H9 (cell line): ENCODE data around the gene GNB3. TPM values are rescaled to one million over a fixed set of nuclear protein-coding genes. Genes with fewer than 3 reads are reported as not detected.

Source experiments
- DNase-seq: peaks from one replicate; pipeline ENCODE4 v3.0.0-alpha.2; 2017
- H2AFZ ChIP-seq: one replicate; pipeline ENCODE4 v1.6.1; 2013; ENCODE audit warnings: mild to moderate bottlenecking, low read length, control low read depth, moderate library complexity
- H2AK5ac ChIP-seq: 2 replicates; pipeline ENCODE4 v1.6.1; 2013; ENCODE audit warnings: low read length, control low read depth, mixed read lengths; ENCODE audit not compliant: insufficient read length
- H2BK120ac ChIP-seq: one replicate; pipeline ENCODE4 v1.6.1; 2013; ENCODE audit warnings: low read depth, mild to moderate bottlenecking, low read length, control low read depth, inconsistent platforms; ENCODE audit not compliant: poor library complexity, severe bottlenecking
- H2BK12ac ChIP-seq: 2 replicates; pipeline ENCODE4 v1.6.1; 2013; ENCODE audit warnings: low read length, control low read depth, mixed read lengths, low read depth; ENCODE audit not compliant: insufficient read length
- H2BK15ac ChIP-seq: 2 replicates; pipeline ENCODE4 v1.6.1; 2013; ENCODE audit warnings: low read depth, low read length, control low read depth
- H2BK20ac ChIP-seq: one replicate; pipeline ENCODE4 v1.6.1; 2013; ENCODE audit warnings: low read depth, mild to moderate bottlenecking, low read length, control low read depth, inconsistent platforms; ENCODE audit not compliant: poor library complexity, severe bottlenecking
- H2BK5ac ChIP-seq: 2 replicates; pipeline ENCODE4 v1.6.1; 2013; ENCODE audit warnings: low read length, control low read depth, mixed read lengths; ENCODE audit not compliant: insufficient read length
- H3K14ac ChIP-seq: 2 replicates; pipeline ENCODE4 v1.6.1; 2013; ENCODE audit warnings: low read length, control low read depth; ENCODE audit not compliant: insufficient read depth
- H3K18ac ChIP-seq: 2 replicates; pipeline ENCODE4 v1.6.1; 2013; ENCODE audit warnings: low read depth, mild to moderate bottlenecking, mixed read lengths, low read length, control low read depth; ENCODE audit not compliant: insufficient read length
- H3K23ac ChIP-seq: 2 replicates; pipeline ENCODE4 v1.6.1; 2013; ENCODE audit warnings: low read length, control low read depth, mixed read lengths, low read depth; ENCODE audit not compliant: insufficient read length
- H3K23me2 ChIP-seq: 2 replicates; pipeline ENCODE4 v1.6.1; 2013; ENCODE audit warnings: low read depth, mild to moderate bottlenecking, mixed read lengths, low read length, control low read depth; ENCODE audit not compliant: insufficient read length, poor library complexity, severe bottlenecking
- H3K27ac ChIP-seq: 2 replicates; pipeline ENCODE4 v1.5.1; 2013; ENCODE audit warnings: low read length, control low read depth, mixed read lengths, low read depth; ENCODE audit not compliant: insufficient read length
- H3K27me3 ChIP-seq: 2 replicates; pipeline ENCODE4 v1.6.1; 2013; ENCODE audit warnings: low read length, control low read depth, inconsistent platforms; ENCODE audit not compliant: insufficient read depth
- H3K4ac ChIP-seq: 2 replicates; pipeline ENCODE4 v1.6.1; 2013; ENCODE audit warnings: low read depth, mild to moderate bottlenecking, control low read depth, inconsistent platforms, low read length, moderate library complexity
- H3K4me1 ChIP-seq: 2 replicates; pipeline ENCODE4 v1.6.1; 2013; ENCODE audit warnings: low read length, control low read depth, inconsistent platforms; ENCODE audit not compliant: insufficient read depth
- H3K4me2 ChIP-seq: 2 replicates; pipeline ENCODE4 v1.6.1; 2013; ENCODE audit warnings: low read length, control low read depth, mixed read lengths; ENCODE audit not compliant: insufficient read length, insufficient read depth
- H3K56ac ChIP-seq: 2 replicates; pipeline ENCODE4 v1.6.1; 2013; ENCODE audit warnings: low read depth, mild to moderate bottlenecking, mixed read lengths, low read length, control low read depth; ENCODE audit not compliant: insufficient read length
- H3K79me1 ChIP-seq: 2 replicates; pipeline ENCODE4 v1.6.1; 2013; ENCODE audit warnings: low read depth, mild to moderate bottlenecking, moderate library complexity, low read length, control low read depth, inconsistent platforms; ENCODE audit not compliant: insufficient read depth, poor library complexity, severe bottlenecking
- H3K79me2 ChIP-seq: 2 replicates; pipeline ENCODE4 v1.6.1; 2013; ENCODE audit warnings: low read length, control low read depth, inconsistent platforms; ENCODE audit not compliant: insufficient read depth
- H3K9ac ChIP-seq: 2 replicates; pipeline ENCODE4 v1.6.1; 2013; ENCODE audit warnings: low read length, control low read depth, mixed read lengths; ENCODE audit not compliant: insufficient read length; ENCODE audit errors: extremely low read depth
- H3K9me3 ChIP-seq: one replicate; pipeline ENCODE4 v1.6.1; 2013; ENCODE audit warnings: low read depth, low read length, inconsistent platforms; ENCODE audit not compliant: control insufficient read depth
- H3T11ph ChIP-seq: one replicate; pipeline ENCODE4 v1.6.1; 2013; ENCODE audit warnings: mild to moderate bottlenecking, low read length, control low read depth, inconsistent platforms
- H4K20me1 ChIP-seq: one replicate; pipeline ENCODE4 v1.6.1; 2013; ENCODE audit not compliant: control insufficient read depth, insufficient read length, insufficient read depth
- H4K5ac ChIP-seq: 2 replicates; pipeline ENCODE4 v1.6.1; 2013; ENCODE audit warnings: low read depth, mild to moderate bottlenecking, mixed read lengths, low read length, control low read depth; ENCODE audit not compliant: insufficient read length
- H4K8ac ChIP-seq: replicated peaks from 2 replicates; pipeline ENCODE4 v1.6.1; 2013; ENCODE audit warnings: low read length, control low read depth, mixed read lengths, low read depth; ENCODE audit not compliant: insufficient read length
- H4K91ac ChIP-seq: 2 replicates; pipeline ENCODE4 v1.6.1; 2013; ENCODE audit warnings: low read depth, mild to moderate bottlenecking, moderate library complexity, mixed read lengths, low read length, control low read depth; ENCODE audit not compliant: insufficient read length
- H3K27ac Mint-ChIP-seq, 3 experiments: 2 replicates in 2 of 3; 3 replicates in 1 of 3; pipeline ENCODE4 v1.8.0; 2020 to 2021; ENCODE audit warnings: mixed read lengths in 3 of 3, mild to moderate bottlenecking in 1 of 3, moderate library complexity in 1 of 3
- H3K27me3 Mint-ChIP-seq: 2 replicates; pipeline ENCODE4 v1.8.0; 2021; ENCODE audit warnings: low read depth, mild to moderate bottlenecking, moderate library complexity, mixed read lengths
- H3K36me3 Mint-ChIP-seq, 3 experiments: 2 replicates in 2 of 3; 3 replicates in 1 of 3; pipeline ENCODE4 v1.8.0; 2020 to 2021; ENCODE audit warnings: low read depth in 3 of 3, mixed read lengths in 3 of 3; ENCODE audit not compliant: insufficient read depth in 1 of 3
- H3K4me1 Mint-ChIP-seq, 2 experiments: 2 replicates each; pipeline ENCODE4 v1.8.0; 2020; ENCODE audit warnings: mixed read lengths in 2 of 2
- H3K4me3 Mint-ChIP-seq, 2 experiments: 2 replicates in 1 of 2; 3 replicates in 1 of 2; pipeline ENCODE4 v1.8.0; 2020 to 2021; ENCODE audit warnings: mild to moderate bottlenecking in 2 of 2, mixed read lengths in 2 of 2, moderate library complexity in 1 of 2
- H3K9me3 Mint-ChIP-seq, 2 experiments: 2 replicates in 1 of 2; 3 replicates in 1 of 2; pipeline ENCODE4 v1.8.0; 2020; ENCODE audit warnings: mild to moderate bottlenecking in 2 of 2, mixed read lengths in 2 of 2, moderate library complexity in 1 of 2
- WGBS: extraction: QIAGEN DNeasy Blood & Tissue Kit; methylation state at CpG from one replicate; pipeline ENCODE4 v1.1.7; 2013; ENCODE audit warnings: missing lambda C conversion rate, low lambda C conversion rate, mixed read lengths; ENCODE audit not compliant: insufficient read length; ENCODE audit errors: extremely low coverage; 5-methylcytosine and 5-hydroxymethylcytosine counted together
- total RNA-seq: library from RNA; stranded (reverse); gene quantifications from 2 replicates; pipeline ENCODE4 v1.2.1, GENCODE V29; 2021
- TF ChIP-seq, protein P1 (sequence below): fragments of 200-600 bp; sonication (generic); conservative IDR thresholded peaks from 3 replicates; pipeline ENCODE4 v1.8.0; 2021; ENCODE audit warnings: antibody characterized with exemption, mild to moderate bottlenecking

The GNB3 gene
- total RNA-seq, 1 experiment from 2014 or later: 17.3 TPM

DNA sequence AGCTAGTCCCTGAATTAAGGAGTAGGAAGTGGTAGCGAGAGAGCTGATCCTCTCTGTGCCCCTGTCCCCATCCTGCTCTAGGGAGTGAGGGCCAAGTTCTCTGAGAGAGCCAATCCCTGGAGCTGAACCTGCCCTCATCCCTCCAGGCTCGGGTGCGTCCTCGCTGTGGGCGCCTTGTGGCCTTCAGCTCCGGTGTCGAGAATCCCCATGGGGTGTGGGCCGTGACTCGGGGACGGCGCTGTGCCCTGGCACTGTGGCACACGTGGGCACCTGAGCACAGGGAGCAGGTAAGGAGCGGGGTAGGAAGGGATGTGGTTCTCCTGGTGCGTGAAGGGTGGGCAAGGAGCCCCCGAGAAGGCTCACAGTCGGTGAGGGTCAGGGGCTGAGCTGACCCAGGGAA lies 1.9 kb upstream of the GNB3 start:
- no peaks in the 10 kb centered on the region; a peak in 1 of 5 replicates for H3K9me3 Mint-ChIP-seq
- TF ChIP-seq, protein P1, sequence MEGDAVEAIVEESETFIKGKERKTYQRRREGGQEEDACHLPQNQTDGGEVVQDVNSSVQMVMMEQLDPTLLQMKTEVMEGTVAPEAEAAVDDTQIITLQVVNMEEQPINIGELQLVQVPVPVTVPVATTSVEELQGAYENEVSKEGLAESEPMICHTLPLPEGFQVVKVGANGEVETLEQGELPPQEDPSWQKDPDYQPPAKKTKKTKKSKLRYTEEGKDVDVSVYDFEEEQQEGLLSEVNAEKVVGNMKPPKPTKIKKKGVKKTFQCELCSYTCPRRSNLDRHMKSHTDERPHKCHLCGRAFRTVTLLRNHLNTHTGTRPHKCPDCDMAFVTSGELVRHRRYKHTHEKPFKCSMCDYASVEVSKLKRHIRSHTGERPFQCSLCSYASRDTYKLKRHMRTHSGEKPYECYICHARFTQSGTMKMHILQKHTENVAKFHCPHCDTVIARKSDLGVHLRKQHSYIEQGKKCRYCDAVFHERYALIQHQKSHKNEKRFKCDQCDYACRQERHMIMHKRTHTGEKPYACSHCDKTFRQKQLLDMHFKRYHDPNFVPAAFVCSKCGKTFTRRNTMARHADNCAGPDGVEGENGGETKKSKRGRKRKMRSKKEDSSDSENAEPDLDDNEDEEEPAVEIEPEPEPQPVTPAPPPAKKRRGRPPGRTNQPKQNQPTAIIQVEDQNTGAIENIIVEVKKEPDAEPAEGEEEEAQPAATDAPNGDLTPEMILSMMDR: no peak

More for the DNA sequence above, 1.9 kb upstream of the GNB3 start:
- Histone ChIP-seq H3K4me2 (no peak overlapping the region), H4K20me1 (no peaks in the 10 kb centered on the region), H3K4ac (no peak overlapping the region), H3K79me2 (no peaks in the 10 kb centered on the region), H2BK120ac (no peak overlapping the region), H3K27ac (no peak overlapping the region), H2BK5ac (no peak overlapping the region), H3K56ac (no peak overlapping the region), H2AK5ac (no peak overlapping the region), H4K5ac (no peak overlapping the region), H3K79me1 (no peaks in the 10 kb centered on the region), H3K9me3 (no peaks in the 10 kb centered on the region), H3K27me3 (no peaks in the 10 kb centered on the region), H3K9ac (no peak overlapping the region), H3K23me2 (no peaks in the 10 kb centered on the region), H2BK15ac (no peak overlapping the region), H3K14ac (no peak overlapping the region), H4K91ac (no peak overlapping the region), H3T11ph (no peak overlapping the region), H3K4me1 (no peaks in the 10 kb centered on the region), H2BK12ac (no peak overlapping the region), H2BK20ac (no peak overlapping the region), H3K18ac (no peak overlapping the region), H3K23ac (no peak overlapping the region), H2AFZ (no peak overlapping the region), H4K8ac (no peak overlapping the region)
- no peak overlapping the region for H3K4me3 Mint-ChIP-seq
- no CpG with 5 or more reads among the region's 16 CpGs for WGBS
- no peak for DNase-seq
- no peaks in the 10 kb centered on the region for H3K27me3 Mint-ChIP-seq
- peaks cover 30 to 72% (median 71%) of the 10 kb centered on the region in 3 experiments; a peak in 6 of 7 replicates for H3K36me3 Mint-ChIP-seq
- peaks cover 4 to 28% of the 10 kb centered on the region in 2 experiments; a peak in 3 of 4 replicates for H3K4me1 Mint-ChIP-seq
- peak overlapping the region in 1 of 3 experiments; percentile 92; a peak in 2 of 7 replicates for H3K27ac Mint-ChIP-seq
